Activated effector memory CD4-positive, alpha-beta T cell treated with Interleukin-2 at 50 U/mL for 16 hours (primary cell): ENCODE data around the gene PABPN1L.

Source experiments
- DNase-seq: peaks from one replicate; pipeline ENCODE4 v3.0.0-alpha.2; 2020

Gene PABPN1L, protein sequence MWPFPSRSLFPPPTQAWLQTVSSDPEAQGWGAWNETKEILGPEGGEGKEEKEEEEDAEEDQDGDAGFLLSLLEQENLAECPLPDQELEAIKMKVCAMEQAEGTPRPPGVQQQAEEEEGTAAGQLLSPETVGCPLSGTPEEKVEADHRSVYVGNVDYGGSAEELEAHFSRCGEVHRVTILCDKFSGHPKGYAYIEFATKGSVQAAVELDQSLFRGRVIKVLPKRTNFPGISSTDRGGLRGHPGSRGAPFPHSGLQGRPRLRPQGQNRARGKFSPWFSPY

DNA sequence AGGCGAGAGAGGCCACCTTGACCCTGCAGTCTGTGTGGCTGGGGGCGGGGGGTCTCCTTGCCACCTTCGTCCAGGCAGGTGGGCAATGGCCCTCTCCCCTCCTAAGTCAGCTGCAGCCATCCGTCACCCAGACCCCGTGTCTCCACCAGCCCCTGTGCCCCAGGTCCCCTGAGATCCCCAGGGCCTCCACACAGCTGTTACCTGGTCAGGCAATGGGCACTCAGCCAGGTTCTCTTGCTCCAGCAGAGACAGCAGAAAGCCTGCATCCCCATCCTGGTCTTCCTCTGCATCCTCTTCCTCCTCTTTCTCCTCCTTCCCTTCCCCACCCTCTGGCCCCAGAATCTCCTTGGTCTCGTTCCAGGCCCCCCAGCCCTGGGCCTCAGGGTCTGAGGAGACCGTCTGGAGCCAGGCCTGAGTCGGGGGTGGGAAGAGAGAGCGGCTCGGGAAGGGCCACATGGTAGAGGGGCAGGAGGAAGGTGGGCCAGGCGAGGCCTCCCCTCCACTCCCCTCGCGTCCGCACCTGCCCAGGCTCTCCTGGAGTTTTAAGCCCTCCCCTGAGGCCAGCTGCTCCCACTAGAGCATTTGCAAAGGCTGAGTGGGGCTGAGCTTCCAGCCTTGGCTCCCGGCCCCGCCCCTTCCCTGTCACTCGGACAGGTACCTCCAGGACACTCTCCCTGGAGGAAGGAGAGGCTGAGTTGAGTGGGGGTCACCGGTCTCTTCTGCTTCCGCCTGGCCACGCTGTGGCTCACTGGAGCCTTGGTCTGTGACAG lies at the start of gene PABPN1L:
Gene PABPN1L (minus strand): TSS at position 510 of the 770 bp plus-strand sequence. CDS start 54 bp downstream, at position 456.
- DNase-seq, result no peak

DNA sequence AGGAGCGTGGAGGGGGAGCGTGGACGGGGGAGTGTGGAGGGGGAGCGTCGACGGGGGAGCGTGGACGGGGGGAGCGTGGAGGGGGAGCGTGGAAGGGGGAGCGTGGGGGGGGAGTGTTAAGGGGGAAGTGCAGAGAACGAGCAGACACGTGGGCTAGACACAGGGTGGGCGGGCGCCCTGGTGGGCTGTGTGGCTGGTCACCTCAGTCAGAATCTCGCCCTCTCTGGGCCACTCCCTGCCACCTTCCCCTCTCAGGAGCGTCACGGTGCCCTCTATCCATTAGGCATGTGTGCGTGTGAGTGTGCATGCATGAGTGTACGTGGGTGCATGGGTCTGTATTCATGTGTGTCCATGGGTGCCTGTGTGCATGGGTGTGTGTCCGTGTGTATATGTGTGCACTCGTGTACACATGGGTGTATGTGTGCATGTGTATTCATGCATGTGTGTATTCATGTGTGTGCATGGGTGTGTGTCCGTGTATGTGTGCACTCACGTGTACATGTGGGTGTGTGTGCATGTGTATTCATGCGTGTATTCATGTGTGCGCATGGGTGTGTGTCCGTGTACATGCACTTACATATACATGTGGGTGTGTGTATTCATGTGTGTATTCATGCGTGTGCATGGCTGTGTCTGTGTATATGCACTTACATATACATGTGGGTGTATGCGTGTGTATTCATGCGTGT lies 49.3 kb upstream of the PABPN1L start:
- no peak for DNase-seq

DNA sequence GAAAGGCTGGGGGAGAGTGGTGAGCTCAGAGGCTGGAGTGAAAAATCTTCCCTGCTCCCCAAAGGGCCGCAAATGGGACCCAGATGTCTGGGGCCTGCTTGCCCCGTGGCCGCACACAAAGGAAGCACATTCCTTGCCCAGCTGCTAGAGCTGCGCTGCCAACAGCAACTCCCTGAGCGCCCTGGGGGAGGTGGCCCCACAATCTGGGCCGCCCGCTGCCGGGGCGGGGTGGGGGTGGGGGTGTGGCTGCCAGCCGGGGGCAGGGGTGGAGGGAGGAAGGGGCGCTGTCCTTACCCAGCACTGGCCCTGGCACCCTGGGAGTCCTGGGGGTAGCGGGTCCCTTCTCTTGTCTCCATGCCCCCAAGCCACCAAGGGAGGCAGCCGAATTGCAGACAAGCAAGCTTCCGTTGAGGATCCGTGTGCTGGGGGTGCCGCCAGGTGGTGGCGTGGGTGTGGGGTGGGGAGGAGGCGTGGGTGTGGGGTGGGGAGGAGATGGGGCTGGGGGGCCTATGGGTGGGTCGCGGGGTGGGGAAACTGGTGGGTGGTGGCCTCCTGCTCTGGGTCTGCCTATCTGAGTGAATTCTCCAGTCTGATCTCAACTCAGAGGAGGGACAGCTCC lies 48.4 kb upstream of the PABPN1L start:
- DNase-seq, result no peak

DNA sequence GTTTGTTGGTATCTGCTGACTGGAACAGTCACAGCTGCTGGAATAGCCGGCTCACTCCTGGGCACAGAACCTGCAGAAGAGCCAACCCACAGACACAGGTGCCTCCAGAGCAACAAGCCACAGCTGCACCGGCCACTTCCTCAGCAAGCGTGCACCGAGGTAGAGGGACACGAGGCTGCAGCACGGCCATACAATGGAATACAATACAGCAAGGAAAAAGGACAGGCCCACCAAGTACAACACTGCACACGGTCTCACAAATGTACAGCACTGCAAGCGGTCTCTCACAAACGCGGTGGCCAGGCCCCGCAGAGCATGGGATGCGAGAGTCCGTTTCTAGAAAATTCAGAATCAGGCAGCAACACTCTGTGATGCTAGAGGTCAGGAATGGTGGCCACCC lies 47.4 kb upstream of the PABPN1L start:
- DNase-seq, result no peak

DNA sequence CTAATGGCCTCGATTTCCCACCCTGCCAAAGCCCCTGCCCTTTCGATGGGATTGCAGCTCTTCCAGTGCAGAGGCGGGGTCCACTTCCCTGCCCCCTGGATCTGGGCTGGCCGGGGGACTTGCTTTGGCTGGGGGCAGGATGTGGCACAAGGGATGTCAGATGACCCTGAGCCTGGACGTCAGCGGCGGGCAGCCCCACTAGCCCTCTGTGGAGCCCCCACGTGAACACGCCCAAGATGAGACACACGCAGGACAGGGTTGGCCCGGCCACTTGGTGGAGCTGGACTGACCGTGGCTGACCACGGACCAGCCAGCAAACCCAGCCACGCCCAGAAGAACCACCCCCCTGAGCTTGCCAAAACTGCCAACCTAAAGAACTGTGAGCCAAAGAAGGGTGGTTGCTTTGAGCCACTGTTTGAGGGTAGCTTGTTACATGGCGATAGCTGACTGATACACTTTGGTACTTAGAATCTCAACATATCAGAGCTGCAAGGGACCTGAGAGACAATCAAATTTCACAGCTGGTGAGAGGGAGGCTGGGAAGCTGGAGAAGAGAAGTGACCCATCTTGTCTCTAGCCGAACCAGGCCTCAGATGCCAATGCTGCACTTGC lies 46.6 kb upstream of the PABPN1L start:
- DNase-seq, result no peak

DNA sequence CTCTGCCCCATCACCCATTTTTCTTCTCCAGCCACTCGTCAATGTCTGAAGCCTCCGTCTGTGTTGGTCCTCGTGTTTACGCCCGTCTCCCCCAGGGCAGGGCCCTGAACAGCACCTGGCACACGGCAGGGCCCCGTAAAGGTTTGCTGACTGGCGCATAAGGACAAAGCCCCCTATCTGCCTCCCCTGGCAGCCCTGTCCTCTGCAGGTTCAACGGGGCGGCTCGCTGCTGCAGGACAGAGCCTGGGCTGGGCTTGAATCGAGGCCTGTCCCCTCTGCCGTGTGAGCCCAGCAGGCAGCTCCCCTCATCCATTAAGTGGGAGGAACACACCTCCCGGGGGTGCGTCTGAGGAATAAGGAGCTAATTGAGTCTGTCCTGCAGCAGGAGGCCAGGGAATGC lies 46.1 kb upstream of the PABPN1L start:
- DNase-seq, result no peak

DNA sequence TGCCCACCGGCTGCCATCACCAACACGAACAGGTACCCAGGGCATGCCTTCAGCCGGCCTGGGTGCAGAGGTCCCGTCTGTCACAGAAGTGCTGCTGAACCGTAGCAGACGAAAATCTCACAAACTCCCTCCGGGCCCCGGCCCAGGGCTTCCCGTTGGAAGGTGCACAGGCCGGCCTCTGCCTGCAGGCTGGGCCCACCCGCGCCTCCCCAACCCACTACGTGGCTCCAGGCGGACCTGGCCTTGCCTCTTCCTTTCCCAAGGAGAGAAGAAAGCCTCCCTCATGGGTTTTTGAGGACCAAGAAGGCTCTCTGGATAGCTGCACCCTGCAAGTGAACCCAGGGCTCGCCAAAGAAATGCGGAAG lies 45.5 kb upstream of the PABPN1L start:
- no peak for DNase-seq

DNA sequence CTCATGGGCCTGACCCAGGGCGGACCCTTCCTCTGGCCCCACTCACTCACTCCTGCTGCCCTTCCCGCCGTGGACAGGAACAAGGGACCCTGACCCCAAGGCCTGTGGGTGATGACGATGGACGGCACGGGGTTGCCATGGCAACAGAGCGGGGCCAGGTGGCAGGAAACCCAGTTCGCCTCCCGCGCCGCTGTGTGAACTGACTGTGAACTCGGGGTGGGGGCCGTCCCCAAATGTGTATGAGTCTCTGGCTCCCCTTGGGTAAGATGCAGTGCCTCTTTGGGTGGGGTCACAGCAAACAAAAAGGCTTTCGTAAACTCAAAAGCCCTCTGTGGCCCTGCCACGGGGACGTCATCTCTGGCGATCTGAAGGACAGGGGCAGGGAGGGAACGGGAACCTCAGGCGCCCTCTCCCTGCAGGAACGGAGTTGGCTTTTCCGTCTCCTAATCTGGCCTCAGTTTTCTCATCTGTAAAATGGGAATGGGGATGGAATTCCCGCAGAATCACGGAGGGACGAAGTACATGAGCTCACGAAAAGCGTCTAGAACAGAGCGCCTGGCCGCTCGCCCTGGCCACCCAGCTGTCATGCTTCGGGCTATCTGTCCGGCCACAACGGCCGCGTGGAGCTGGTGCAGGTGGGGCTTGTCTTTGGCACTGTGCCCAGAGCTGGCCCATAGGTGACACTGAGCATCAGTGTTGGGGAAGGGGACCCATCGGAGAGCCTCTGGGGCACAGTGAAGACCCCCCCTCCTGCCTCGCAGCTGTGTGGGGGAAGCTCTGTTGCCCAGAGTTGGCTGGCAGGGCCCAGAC lies 44.9 kb upstream of the PABPN1L start:
- no peak for DNase-seq

DNA sequence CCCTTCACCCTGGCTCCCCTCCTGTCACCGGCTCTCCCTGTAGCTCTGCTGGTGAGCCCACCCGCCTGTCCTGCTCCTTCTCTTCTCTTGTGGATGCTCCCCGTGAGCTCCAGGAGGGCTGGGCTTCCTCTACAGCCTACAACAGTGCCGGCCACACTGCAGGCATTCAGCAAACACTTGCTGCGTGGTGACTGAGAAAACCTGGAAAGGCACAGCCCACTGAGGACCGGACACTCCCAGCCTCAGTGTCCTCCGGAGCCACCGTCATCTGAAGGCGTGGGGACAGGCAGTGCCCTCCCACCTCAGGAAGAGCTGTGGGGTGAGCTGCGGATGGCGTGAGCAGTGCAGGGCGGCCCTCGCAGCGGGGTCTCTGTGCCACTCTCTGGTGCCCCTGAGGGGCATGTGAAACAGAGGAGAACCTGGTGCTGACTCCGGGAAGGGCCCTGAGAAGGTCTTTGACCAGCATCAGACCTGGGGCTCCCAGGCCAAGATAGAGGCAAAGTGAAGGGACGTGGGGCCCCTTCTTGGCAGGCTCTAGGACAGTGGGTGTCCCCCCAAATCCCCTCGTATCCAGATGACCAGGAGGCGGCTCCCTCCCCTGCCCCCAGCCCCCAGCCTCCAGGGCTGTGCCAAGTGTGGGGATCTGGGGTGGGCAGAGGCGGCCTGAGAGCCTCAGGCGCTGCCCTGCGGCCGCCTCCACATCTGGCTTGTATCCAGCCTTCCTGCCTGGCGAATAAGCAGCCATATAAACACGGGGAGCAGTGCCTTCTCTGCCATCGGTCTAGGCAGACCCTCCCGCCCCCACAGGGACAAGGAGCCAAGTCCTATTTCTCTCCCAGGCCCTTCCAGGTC lies 44.0 kb upstream of the PABPN1L start:
- no peak for DNase-seq

DNA sequence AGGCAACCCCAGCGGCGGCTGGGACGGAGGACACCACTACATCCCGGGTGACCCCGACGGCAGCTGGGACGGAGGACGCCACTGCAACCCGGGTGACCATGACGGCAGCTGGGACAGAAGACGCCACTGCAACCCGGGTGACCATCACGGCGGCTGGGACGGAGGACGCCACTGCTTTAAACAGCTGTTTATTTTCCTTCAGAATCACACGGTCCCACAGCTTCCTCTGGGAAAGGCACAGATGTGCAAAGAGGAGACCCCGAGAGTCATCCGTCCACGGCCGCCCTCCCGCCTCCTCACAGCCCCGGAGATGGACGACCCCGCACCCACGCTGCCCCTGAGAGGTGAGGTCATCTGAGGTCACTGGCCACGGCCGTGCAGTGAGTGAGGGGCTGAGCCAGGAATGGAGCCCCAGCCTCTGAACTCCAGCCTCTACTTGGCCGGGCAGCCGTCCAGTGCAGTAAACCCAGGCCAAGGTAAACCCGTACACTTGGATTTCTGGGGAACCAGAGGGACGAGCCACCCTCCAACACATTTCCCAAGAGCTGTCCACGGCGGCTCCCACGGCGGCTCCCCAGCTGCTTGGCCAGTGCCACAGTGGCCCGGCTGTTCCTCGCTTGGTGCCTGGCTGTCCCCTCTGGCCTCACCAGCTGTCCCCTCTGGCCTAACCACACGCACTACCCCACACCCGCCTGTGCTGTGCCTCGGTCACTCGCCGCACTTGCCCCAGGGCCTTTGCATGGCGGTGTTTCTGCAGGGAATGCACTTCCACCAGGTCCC lies 43.2 kb upstream of the PABPN1L start:
- DNase-seq, result no peak

DNA sequence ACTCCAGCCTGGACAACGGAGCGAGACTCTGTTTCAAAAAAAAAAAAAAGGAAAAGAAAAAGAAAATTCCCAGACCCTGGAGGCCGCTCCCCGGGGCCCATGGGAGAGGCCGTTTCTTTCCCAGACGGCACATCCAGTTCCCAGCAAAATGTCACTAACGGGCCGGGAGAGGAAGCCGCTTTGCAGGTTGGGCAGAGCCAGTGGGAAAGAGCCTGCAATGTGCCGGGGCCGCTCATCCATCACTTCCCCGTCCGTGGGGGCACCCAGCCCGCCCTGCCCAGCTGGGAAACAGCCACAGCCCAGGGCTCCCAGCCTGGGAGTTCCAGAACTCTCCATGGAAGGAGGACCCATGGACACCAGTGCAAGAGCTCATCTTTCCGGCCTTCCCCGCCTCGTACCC lies 41.8 kb upstream of the PABPN1L start:
- DNase-seq, result no peak

DNA sequence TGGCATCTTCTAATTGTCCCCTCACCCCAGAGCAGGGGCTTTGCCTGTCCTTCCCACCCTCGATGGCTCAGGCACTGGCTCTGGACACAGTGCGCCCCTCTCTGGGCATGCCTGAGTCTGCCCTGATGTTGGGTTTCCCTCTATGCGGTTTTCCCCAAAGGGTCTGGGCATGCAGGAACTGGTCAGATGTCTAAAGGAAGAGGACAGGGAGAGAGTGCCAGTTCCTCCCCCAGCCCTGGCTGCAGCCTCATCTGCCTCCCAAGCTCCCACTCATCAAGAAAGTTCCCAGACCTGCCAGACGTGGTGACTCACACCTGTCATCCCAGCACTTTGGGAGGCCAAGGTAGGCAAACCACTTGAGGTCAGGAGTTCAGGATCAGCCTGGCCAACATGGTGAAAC lies 41.3 kb upstream of the PABPN1L start:
- DNase-seq, result no peak

DNA sequence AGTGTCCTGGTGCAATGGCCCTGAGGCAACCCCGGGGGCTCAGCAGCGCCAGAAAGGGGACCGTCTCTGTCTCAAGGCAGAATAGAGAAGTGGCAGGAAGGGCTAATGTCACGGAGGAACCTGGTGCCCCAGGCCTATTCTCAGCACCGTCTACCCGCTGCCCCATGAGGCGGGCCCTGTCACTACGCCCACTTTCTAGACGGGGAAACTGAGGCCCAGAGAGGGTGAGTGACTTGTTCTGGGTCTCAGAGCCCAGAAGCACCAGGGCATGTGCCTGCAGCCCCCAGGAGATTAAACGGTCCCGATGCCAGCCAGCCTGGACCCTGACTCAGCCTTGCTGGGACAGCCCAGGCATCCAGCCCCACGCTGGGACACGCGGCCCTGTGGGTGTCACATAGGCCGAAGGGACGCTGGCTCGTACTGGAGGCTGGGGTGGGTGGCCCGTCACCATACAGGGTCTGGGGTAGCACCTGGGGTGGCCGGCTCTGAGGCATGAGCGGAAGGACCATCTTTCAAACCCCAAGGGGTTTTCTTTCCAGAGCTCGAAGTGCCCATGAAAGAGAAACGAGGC lies 40.2 kb upstream of the PABPN1L start:
- DNase-seq, result no peak

DNA sequence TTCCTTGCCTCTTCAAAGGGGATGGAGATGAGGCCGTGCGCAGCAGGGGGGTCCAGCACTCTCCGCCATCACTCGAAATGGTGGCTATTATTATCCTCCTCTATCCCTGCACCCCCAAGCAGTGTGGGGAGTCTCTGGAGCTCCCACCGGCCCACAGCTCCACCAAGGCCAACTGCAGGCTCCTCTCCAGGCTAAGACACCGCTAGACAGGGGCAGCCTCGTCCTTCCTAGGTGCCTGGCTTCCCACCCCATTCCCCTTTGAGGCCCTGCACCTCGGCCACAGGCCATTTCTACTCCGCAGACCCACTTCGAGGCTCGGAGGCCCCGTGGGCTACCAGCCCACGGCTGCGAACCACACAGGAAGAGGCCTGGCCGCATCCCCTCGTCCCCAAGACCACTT lies 39.6 kb upstream of the PABPN1L start:
- DNase-seq, result no peak

DNA sequence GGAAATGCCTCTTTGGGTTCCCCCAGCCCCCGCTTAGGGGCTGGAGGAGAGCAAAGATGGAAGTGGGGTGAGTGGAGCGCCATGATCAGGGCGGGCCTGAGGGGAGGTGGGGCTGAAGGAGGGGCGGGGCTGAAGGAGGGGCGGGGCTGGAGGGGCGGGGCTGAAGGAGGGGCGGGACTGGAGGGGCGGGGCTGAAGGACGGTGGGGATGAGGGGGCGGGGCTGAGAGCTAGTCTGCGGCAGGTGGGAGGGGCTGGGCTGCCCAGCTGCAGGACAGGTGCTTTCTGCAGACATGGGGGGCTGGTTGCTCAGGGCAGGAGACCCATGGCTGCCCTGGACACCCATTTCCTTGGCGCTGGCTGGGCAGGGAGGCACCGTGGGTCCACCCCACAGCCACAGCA lies 39.1 kb upstream of the PABPN1L start:
- no peak for DNase-seq

DNA sequence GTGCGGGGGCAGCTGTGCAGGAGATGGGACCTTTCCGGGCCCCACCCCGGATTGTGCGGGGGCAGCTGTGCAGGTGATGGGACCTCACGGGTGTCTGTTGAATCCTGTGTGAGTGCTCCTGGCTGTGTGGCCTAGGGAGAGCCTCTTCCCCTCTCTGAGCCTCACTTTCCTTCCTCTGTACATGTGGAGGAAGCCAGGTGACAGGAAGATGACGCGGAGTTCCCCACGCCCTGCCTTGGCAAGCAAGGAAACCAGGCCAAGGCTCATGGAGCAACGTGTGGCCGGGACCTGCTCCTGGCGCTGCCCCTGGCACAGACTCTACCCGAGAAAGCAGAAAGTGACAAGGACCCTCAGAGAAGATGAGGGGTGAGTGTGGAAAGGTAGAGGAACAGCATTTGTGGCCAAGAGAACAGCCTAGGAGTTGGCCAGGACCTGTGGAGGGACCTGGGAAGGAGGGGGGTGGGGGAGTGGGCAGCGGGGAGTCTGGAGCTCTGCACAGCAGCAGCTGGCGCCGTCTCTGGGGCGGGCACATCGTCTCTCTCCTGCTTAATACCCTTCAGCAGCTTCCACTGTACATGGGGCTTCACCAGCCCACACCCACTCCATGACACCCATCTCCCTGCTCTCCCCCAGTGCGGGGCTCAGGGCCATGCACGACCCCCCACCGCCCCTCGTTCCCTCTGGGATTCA lies 38.4 kb upstream of the PABPN1L start:
- DNase-seq, result no peak

DNA sequence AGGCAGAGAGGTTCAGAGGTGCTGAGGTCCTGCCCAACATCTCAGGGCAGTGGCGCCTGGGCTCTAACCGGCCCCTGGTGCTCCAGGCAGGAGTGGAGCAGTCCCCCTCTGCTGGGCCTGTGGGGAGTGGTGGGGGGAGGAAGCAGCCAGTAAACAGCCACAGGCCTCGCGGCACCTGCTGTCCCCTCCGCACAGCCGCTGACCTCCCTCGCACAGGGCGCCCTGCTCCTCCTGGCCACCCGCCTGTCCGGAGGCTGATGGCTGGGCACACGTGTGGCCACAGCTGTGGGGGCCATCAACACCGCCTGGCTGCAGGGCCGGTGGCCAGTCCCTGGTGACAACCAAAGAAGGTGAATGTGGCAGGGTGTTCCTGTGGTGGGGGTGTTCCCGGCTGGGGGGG lies 36.8 kb upstream of the PABPN1L start:
- no peak for DNase-seq

DNA sequence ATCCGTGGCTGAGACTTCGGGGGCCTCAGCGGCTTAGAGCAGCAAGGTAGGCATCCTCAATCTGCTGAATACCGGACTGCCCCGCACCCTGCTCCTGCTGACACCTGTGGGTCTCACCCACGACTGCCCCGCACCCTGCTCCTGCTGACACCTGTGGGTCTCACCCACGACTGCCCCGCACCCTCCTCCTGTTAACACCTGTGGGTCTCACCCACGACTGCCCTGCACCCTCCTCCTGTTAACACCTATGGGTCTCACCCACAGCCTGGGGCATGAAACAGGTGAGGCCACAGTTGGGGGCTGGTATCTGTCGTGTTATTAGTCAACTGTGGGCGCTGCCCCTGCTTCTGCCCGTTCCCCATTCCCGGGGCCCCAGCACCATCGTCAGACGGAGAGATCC lies 36.3 kb upstream of the PABPN1L start:
- no peak for DNase-seq

DNA sequence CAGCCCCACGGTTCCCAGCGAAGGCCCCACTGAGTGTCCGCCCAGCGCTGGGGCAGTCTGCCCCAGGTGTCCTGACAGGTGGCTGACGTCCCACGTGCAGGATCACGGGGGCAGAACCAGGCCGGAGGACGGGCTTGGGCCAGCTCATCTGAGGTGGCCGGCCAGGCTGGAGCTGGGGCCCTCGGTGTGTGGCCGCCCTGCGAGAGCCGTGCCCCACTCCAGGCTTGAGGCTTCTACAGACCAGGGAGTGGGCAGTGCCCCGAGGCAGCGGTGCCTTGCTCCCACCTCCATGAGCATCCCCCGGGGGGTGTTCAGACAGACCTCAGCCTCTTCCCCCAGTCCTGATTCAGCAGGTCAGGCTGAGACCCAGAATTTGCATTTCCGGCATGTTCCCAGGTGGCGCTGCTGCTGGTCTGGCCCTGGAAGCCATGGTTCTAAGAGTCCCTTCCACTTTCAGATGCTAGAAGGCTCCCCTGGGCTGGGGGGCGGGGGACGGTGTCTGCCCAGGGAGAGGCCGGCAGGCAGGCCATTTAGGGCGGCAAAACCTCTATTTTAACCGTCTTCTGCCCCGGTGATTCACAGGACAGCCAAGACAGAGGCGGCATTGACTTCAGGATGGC lies 35.4 kb upstream of the PABPN1L start:
- no peak for DNase-seq
